ENCODE results near the gene INSRR.

Gene INSRR

DNA sequence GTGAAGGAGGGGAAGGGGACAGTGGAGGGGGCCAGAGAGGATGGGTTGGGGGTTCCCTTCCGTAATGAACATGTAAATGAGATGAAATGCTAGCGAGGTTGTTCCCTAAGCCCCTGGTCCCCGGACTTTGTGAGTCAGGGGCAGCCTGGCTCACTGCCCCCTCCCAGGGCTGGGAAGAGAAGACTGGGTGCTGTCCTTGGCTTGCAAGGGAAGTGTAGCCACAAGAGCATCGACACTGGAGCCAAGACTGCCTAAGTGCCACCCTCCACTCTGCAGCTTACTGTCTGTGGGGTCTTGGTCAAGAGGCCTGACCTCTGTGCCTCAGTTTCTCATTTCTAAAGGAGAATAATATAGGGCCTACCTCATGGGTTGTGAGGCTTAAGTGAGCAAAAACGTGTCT lies 35.1 kb upstream of the INSRR start:
- no peak for DNase-seq (ENCODE audit: low read depth)
- TF ChIP-seq CTCF (conservative IDR thresholded peaks at IDR 0.05; ENCODE audit: low read depth, low read length) = no peak
- H3K4me3 ChIP-seq (ENCODE audit: low read length) = peak overlapping the region; percentile 3

DNA sequence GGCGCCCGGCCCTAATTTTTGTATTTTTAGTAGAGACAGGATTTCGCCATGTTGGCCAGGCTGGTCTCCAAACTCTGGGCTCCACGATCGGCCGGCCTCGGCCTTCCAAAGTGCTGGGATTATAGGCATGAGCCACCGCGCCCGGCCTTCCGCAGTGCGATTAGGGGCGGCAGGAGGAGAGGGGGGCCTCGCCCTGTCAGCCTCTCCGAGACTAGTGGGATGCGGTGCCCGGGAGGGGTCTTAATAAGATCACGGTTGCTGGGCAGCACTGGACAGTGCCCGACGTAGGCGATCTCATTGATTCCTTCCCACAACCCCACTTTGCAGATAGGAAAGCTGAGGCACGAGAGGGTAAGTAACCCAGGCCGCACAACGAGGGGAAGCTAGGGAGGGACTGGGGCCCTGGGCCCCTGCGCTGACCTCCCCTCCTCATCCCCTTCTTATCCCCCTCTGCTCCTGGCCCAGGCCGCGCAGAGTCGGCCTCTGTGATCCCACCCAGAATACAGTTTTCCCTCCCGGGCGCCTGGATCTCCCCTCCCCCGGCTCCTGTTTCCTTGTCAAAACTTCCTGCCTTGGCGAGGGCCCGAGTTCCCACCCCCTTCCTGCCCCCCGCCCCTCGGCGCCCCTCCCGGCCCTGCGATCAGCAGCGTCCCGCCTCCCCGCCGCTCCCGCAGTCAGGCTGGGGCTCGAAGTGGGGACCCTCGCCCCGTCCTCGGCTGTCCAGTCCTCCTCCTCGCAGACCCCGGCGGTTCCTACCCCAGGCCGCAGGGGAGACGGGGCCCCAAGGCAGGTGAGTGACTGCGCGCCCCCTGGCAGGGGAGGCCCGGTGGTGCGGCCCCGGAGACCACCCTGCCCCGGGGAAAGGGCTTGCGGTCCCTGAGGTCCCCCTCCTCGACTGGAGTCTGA lies 34.4 kb upstream of the INSRR start, which contains the start of gene PEAR1:
PEAR1 (plus strand) TSS at position 671 of the 906 bp plus-strand sequence. CDS start 10,209 bp downstream, outside the sequence.
- DNase-seq (ENCODE audit: low read depth) = no peak
- peak within 1 kb of the TSS; percentile 38 for H3K4me3 ChIP-seq (ENCODE audit: low read length)
- TF ChIP-seq CTCF (conservative IDR thresholded peaks at IDR 0.05; ENCODE audit: low read depth, low read length) = no peak

DNA sequence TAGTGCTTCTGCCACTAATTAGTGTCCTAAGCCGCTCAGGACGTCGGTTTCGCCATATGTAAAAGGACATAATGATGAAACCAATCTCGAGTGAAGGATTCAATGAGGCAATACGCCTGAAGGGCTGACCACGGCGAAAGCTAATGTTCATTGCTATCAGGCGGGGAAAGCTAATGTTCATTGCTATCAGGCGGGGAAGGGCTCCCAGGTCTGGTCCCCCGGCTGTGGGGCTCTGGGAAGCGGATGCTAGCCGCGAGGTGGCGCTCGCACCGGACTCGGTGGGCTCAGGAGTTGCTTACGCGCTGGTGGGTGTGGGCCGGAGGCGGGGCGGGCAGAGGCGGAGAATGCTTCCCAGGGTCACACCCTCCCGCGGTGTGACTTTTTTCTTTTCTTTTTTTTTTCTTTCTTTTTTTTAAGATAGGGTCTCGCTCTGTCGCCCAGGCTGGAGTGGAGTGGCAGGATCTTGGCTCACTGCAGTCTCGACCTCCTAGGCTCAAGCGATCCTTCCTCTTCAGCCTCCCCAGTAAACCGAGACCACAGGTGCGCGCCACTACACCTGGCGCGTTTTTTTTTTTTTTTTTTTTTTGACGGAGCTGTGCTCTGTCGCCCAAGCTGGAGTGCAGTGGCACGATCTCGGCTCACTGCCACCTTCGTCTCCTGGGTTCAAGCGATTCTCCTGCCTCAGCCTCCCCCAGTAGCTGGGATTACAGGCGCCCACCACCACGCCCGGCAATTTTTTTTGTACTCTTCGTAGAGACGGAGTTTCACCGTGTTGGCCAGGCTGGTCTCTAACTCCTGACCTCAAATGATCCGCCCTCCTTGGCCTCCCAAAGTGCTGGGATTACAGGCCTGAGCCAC lies 33.5 kb upstream of the INSRR start:
- DNase-seq (ENCODE audit: low read depth) = no peak
- H3K4me3 ChIP-seq (ENCODE audit: low read length) = peak overlapping the region; percentile 38
- TF ChIP-seq CTCF (conservative IDR thresholded peaks at IDR 0.05; ENCODE audit: low read depth, low read length) = peak; percentile 85

DNA sequence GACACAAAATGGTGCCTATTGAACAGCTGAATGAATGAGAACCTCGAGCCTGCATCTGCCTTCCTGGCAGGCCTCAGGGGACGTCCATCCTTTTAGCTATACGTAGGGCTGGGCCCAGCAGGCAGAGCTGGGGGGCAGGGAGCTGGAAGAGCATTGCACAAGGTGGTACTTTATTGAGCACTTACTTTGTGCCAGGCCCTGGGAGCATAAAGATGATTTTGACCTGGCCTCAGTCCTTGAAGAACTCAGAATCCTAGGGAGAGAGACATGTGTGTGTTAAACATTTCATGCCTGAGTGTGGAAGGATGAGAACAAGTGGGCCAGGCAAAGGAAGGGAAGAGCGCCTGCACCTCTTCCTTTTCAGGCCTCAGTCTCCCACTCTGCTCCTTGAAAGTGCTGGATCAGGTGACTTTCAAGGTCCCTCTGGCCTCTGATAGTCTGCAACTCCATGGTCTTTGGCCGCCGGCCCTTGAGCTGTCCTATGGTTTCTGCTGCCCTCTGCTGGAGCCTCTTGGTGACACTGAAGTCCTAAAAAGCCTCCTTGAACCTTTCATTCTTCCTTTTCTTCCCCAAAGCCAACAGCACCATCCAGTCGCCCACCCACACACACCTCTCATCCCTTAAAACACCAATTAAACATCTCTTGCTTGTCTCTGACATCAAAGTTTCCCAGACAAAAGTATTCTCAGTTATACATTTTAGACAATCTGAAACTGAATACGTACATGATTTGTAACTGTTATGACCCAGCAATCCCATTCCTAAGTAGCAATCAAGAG lies 31.1 kb upstream of the INSRR start:
- H3K4me3 ChIP-seq (ENCODE audit: low read length) = no peak overlapping the region
- peak; percentile 89 for TF ChIP-seq CTCF (conservative IDR thresholded peaks at IDR 0.05; ENCODE audit: low read depth, low read length)

GRCh38 chr1:156887734-156888133 lies 28.8 kb upstream of the INSRR start:
- H3K4me3 ChIP-seq (ENCODE audit: low read length) = no peak overlapping the region
- DNase-seq (ENCODE audit: low read depth) = no peak
- TF ChIP-seq CTCF (conservative IDR thresholded peaks at IDR 0.05; ENCODE audit: low read depth, low read length) = no peak

More for the DNA sequence above, 31.1 kb upstream of the INSRR start:
- DNase-seq (ENCODE audit: low read depth) = no peak

DNA sequence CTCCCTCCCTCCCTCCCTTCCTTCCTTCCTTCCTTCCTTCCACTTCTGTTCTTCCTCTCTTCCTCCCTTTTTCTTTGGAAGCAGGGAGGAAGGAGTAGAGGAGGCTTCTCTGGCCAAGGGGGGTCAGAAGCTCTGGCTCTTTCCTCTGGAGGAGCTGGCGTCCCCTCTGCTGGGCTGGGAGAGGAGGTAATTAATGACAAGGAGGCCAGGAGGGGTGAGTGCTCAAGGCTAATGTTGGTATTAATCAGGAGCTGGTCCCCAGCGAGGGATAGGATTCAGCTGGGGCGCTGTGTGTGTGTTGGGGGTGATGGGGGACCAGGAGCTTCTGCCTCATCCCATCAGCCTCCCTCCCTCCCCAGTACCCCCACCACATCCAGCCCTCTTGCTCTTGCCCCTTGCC lies 28.4 kb upstream of the INSRR start:
- no peak overlapping the region for H3K4me3 ChIP-seq (ENCODE audit: low read length)
- DNase-seq (ENCODE audit: low read depth) = no peak
- TF ChIP-seq CTCF (conservative IDR thresholded peaks at IDR 0.05; ENCODE audit: low read depth, low read length) = no peak
